Transverse colon (tissue), 3 donors: ENCODE measurements around the gene CAPN7.
A peak's percentile ranks its signal among the peaks of the same experiment; 100 is the strongest.

Experiments
- EP300 ChIP-seq: sonication (generic); formaldehyde crosslinking; IDR thresholded peaks from one replicate; pipeline ENCODE4 v1.6.1; 2017; ENCODE audit warnings: antibody characterized with exemption, low read depth
- POLR2A ChIP-seq: fragments of 450-650 bp; IDR thresholded peaks from one replicate; pipeline ENCODE4 v1.6.1; 2016; ENCODE audit warnings: antibody characterized with exemption, mild to moderate bottlenecking, moderate library complexity
- TF ChIP-seq, protein P1 (sequence below), 5 experiments: fragments of 200-600 bp in 3 of 5; fragments of 450-650 bp in 2 of 5; sonication (generic) in 3 of 5; IDR thresholded peaks; 1 replicate in 2 of 5; 2 replicates in 3 of 5; pipeline ENCODE4 v1.5.1; 2016 to 2017; ENCODE audit warnings: antibody characterized with exemption in 5 of 5, inconsistent platforms in 3 of 5, mild to moderate bottlenecking in 2 of 5, moderate library complexity in 1 of 5

DNA sequence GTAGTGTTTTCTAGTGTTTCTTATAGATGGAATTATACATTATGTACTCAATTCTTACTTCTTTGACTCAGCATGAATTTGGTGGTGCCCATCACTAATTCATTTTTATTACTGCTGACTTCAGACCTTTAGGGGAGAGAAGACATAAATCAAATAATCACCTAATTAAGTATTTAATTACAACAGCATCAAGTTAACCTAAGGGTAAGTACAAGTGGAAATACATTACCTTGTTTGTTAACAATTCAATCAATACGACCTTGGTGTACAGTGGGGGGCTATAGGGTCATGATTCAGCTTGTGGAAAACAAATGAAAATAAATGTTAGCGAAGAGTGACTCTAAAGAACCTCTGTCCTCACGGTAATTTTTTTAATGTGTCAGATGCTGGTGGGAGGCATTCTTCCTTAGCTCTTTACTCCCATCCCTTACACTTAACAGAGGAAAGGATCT lies 538 bp upstream of the CAPN7 start:
- TF ChIP-seq, protein P1, sequence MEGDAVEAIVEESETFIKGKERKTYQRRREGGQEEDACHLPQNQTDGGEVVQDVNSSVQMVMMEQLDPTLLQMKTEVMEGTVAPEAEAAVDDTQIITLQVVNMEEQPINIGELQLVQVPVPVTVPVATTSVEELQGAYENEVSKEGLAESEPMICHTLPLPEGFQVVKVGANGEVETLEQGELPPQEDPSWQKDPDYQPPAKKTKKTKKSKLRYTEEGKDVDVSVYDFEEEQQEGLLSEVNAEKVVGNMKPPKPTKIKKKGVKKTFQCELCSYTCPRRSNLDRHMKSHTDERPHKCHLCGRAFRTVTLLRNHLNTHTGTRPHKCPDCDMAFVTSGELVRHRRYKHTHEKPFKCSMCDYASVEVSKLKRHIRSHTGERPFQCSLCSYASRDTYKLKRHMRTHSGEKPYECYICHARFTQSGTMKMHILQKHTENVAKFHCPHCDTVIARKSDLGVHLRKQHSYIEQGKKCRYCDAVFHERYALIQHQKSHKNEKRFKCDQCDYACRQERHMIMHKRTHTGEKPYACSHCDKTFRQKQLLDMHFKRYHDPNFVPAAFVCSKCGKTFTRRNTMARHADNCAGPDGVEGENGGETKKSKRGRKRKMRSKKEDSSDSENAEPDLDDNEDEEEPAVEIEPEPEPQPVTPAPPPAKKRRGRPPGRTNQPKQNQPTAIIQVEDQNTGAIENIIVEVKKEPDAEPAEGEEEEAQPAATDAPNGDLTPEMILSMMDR (IDR thresholded peaks at IDR 0.05) = peak in 1 of 5 experiments; percentile 55
- TF ChIP-seq EP300 (no peak), POLR2A (no peak)
